ENCODE measurements around the gene APC2. TPM values are rescaled to one million over a fixed set of nuclear protein-coding genes. Genes with fewer than 3 reads are reported as not detected.

Gene APC2
- total RNA-seq, 1 experiment from 2014 or later, result 1.4 TPM

- no peak for DNase-seq (ENCODE audit: low spot score)
- no peak overlapping the region for H3K4me3 Mint-ChIP-seq
- ATAC-seq, result no peak
- POLR2A ChIA-PET, result no interaction called here
- no peak overlapping the region for H3K27ac Mint-ChIP-seq
- no peaks in the 10 kb centered on the region; the same call in 1 of the 2 replicates for H3K36me3 Mint-ChIP-seq
- H3K27me3 Mint-ChIP-seq (ENCODE audit: low read depth), result no peaks in the 10 kb centered on the region; the same call in 1 of the 2 replicates
- CTCF ChIA-PET, result interaction anchor here (0.6 kb wide), 1 partner anchor 309 kb away, joined by 3 read pairs; no protein-coding TSS in a partner anchor
- H3K9me3 Mint-ChIP-seq, result no peaks in the 10 kb centered on the region
- H3K4me1 Mint-ChIP-seq, result peaks cover 4% of the 10 kb centered on the region; the same call in 1 of the 2 replicates
- no peak for TF ChIP-seq ZNF671 (CRISPR knock-in tag; IDR thresholded peaks at IDR 0.05)
- no peak for TF ChIP-seq CTCF (IDR thresholded peaks at IDR 0.05)
- no peak for TF ChIP-seq ATF3 (CRISPR knock-in tag; conservative IDR thresholded peaks at IDR 0.05)
- no peak for TF ChIP-seq ZBTB43 (CRISPR knock-in tag; IDR thresholded peaks at IDR 0.05)
- no peak for TF ChIP-seq EMX1 (CRISPR knock-in tag; IDR thresholded peaks at IDR 0.05)
Measured at GRCh38 chr19:1483131-1483978, 33.4 kb downstream of the APC2 start.

- Mint-ChIP-seq H3K9me3 (no peaks in the 10 kb centered on the region), H3K4me1 (peaks cover 3% of the 10 kb centered on the region; the same call in 1 of the 2 replicates), H3K27me3 (ENCODE audit: low read depth) (no peaks in the 10 kb centered on the region; the same call in 1 of the 2 replicates), H3K27ac (no peak overlapping the region), H3K36me3 (no peaks in the 10 kb centered on the region; the same call in 1 of the 2 replicates), H3K4me3 (no peak overlapping the region)
- no peak for ATAC-seq
- no peak for DNase-seq (ENCODE audit: low spot score)
- POLR2A ChIA-PET, result no interaction called here
- CTCF ChIA-PET, result no interaction called here
- no peak for TF ChIP-seq ATF3 (CRISPR knock-in tag; conservative IDR thresholded peaks at IDR 0.05)
- no peak for TF ChIP-seq ZNF232 (CRISPR knock-in tag; IDR thresholded peaks at IDR 0.05)
- no peak for TF ChIP-seq ZNF671 (CRISPR knock-in tag; IDR thresholded peaks at IDR 0.05)
Measured at GRCh38 chr19:1483979-1484428, 34.1 kb downstream of the APC2 start.

GRCh38 chr19:1486720-1487575, 37.0 kb downstream of the APC2 start:
- CTCF ChIA-PET, result no interaction called here
- DNase-seq (ENCODE audit: low spot score), result no peak
- no peak for ATAC-seq

More at GRCh38 chr19:1486720-1487575, 37.0 kb downstream of the APC2 start:
- Mint-ChIP-seq H3K9me3 (no peaks in the 10 kb centered on the region), H3K36me3 (no peaks in the 10 kb centered on the region), H3K4me3 (no peak overlapping the region), H3K4me1 (peaks cover 4% of the 10 kb centered on the region), H3K27me3 (ENCODE audit: low read depth) (peaks cover 6% of the 10 kb centered on the region), H3K27ac (no peak overlapping the region)
- TF ChIP-seq ZNF512 (CRISPR knock-in tag; IDR thresholded peaks at IDR 0.05; ENCODE audit: borderline replicate concordance) (no peak), NR3C1 (CRISPR knock-in tag; conservative IDR thresholded peaks at IDR 0.05; ENCODE audit: low read depth) (no peak), NR1H2 (CRISPR knock-in tag; IDR thresholded peaks at IDR 0.05) (no peak), HMGA2 (CRISPR knock-in tag; IDR thresholded peaks at IDR 0.05) (no peak), GRHL2 (CRISPR knock-in tag; IDR thresholded peaks at IDR 0.05; ENCODE audit: insufficient replicate concordance, severe bottlenecking) (no peak), FOXJ3 (CRISPR knock-in tag; IDR thresholded peaks at IDR 0.05; ENCODE audit: borderline replicate concordance) (no peak), CTCF (IDR thresholded peaks at IDR 0.05) (no peak), OVOL2 (CRISPR knock-in tag; IDR thresholded peaks at IDR 0.05; ENCODE audit: borderline replicate concordance) (no peak), MYBL2 (CRISPR knock-in tag; IDR thresholded peaks at IDR 0.05) (no peak)
- POLR2A ChIA-PET, result no interaction called here

All from WTC11 (cell line).